HG03439 (cell line): Measurements from ENCODE around the gene SMG7.

Experiments used
- ATAC-seq: cut with Tn5 transposase; IDR thresholded peaks from one replicate; pipeline ENCODE4 v1.9.1; 2021; ENCODE audit warnings: mild to moderate bottlenecking, moderate library complexity; ENCODE audit not compliant: unreplicated experiment

The SMG7 gene

DNA sequence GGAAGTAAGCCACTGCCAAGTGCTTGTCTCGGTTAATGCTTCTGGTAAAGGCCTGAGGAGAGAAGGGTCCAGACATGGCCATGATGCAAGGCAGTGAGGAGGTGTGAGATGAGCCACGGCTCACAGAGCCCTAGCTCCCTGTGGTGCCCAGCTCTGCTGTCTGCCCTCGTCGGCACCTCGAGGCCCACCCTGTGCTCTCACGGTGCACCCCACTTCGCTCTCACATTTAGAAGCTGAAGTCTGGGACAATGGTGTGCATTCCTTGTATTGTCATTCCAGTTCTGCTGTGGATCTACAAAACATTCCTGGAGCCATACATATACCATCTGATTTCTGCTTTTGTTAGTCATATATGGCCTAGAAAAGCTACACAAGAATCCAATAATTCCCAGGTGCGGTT is 114.6 kb downstream of the SMG7 start:
- ATAC-seq, result no peak

- no peak for ATAC-seq
Measured at GRCh38 chr1:183588827-183589226, 116.5 kb downstream of the SMG7 start.

- no peak for ATAC-seq
Measured at GRCh38 chr1:183589384-183589783, 117.1 kb downstream of the SMG7 start.

DNA sequence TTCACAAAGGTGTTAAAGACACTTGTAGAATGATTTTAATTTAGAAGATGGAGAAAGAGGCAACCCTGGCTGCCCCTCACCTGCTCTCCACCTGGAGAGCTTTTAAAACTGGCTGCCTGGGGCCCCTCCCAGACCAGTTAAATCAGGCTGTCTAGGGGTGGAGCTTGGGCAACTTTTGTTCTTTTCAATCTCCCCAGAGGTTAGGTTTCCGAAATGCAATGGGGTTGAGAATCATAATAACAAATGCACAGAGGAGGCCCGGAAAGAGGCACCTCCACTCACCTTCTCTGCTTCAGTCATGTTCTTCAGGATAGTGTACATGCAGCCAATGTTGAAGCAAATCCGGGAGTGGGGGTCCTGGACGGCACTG is 117.6 kb downstream of the SMG7 start:
- peak; percentile 14 for ATAC-seq

DNA sequence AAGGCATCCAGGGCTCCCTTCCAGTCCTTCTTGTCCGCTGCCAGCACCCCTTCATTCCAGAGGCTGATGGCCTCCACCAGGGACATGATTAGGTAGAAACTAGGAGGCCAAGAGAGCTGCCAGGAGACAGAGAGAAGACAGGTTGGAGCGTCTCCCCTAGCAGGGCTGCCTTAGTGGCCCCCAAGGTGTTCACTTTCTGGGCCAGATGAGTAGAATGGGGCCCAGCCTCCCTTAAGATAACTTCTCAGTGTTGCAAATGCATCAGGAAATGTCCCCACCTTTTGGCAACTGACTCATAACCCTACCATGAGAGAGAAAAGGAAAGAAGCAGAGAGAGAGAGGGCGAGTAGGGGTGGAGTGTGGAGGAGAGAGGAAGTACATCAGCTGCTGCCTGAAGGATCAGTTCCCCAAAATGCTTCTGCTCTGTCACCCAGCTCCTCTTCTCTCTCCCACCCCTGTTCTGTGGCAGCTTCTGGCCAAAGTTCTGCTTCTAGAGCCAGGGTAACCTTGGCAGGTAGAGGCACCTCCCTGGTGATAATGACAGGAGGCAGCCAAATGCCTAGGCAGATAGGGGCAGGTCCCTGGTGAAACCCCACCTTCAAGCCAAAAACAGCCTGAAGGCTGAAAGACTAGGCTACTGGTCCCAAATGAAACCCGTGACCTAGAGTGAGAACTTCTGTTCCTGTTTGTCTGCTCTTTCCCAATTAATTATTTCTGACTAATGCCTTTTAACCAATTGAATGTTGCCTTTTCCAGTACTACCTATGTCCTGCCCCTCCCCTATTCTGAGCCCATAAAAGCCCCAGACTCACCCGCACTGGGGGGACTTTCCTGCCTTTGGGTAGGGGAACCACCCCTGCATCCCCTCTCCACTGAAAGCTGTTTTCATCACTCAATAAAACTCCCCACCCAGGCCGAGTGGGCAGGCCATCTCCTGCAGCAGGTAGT is 118.2 kb downstream of the SMG7 start, which contains the start of gene NCF2:
TSS of gene NCF2 (minus strand) at position 216 of the 948 bp plus-strand sequence. CDS start at position 86, 130 bp downstream.
- ATAC-seq, result peak; percentile 87

GRCh38 chr1:183592733-183593132 is 120.4 kb downstream of the SMG7 start:
- no peak for ATAC-seq

- peak; percentile 41 for ATAC-seq
Measured at GRCh38 chr1:183593356-183593755, 121.1 kb downstream of the SMG7 start.

DNA sequence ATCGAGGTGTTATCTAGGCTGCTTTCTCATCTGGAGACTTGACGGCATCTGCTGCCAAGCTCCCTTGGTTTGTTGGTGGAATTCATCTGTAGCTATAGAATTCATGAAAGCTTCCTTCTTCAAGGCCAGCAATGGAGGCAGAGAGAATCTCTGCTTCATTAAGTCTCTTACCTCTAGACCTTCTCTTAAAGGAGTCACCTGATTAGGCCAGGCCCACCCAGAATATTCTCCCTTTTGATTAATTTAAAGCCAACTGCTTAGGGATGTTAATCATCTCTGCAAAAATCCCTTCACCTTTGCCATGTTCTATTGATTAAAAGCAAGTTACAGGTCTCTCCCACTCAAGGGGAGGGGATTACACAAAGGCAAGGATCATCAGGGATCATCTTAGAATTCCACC is 123.2 kb downstream of the SMG7 start:
- ATAC-seq, result no peak

- ATAC-seq, result no peak
Measured at GRCh38 chr1:183596500-183596899, 124.2 kb downstream of the SMG7 start.

DNA sequence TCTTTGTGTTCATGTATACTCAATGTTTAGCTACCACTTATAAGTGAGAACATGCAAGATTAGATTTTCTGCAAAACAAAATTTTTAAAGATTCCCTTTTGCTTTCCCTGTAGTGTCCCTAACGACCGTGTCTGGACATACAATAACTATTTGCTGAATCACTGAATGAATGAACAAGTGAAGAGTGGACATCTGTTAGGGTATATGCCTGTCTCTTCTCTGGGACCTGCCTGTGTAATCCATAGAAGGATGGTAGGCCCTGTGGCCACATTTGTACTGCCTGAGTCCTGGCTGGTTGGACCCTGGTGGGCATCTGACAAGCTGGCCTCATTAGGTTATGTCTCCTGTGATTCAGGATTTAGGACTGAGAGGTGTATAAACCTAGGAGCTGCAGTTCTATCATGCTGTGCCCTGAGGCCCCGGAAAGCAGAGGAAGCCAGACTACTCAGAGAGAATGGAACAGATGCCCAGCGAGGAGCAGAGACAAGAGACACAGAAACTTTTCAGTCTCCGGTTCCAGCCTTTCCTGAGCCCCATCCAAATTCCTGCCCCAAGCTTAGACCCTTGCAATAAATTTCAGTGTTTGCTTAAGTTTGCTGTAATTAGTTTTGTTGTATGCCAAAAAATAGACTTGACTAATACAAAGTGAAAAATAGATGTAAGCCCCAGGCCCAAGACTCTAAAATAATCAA is 125.5 kb downstream of the SMG7 start:
- no peak for ATAC-seq

GRCh38 chr1:183598386-183598785 is 126.1 kb downstream of the SMG7 start:
- ATAC-seq, result peak; percentile 59

- ATAC-seq, result no peak
Measured at GRCh38 chr1:183600136-183600535, 127.8 kb downstream of the SMG7 start.

DNA sequence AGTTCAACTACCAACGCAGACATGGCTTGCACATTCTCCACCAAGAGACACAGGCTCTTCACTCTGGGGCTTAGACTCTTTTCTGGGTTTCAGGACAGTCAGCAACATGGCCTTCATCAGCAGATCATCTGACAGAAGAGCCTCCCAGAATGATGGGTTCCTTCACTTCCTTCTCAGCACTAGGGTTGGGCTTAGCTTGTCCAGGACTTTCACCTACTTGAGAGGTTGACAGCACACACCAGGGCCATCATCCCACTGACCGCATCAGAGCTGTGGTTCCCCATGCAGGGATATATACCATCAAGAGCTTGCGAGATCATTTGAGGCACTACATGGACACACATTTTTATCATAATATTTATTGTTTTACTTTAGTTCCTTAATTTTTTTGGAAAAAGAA is 128.3 kb downstream of the SMG7 start:
- no peak for ATAC-seq

DNA sequence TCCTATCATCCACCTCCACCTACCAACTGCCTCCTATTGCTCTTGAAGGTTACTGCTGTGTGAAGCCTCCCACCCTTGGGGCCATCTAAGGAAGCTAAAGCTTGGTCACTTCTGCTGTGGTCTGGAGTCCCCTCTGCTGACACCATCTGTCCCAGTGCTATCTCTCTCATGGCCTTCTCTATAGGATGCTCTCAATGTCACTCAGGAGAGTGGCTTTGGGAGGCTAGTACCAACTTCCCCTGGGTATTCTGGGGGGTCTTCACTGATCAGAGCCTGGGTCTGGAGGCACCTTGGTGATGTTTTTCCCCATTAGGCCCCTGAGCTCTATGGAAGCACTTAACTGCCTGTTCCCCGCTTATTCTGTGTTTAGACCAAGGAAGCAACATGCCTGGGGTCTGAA is 130.2 kb downstream of the SMG7 start:
- ATAC-seq, result no peak
